ENCODE measurements around the gene HOXD3.

HOXD3 gene

GRCh38 chr2:176189681-176190641 lies 32.9 kb downstream of the HOXD3 start:
- H3K4me3 ChIP-seq (ENCODE audit: low read length), result peak overlapping the region; percentile 71
- TF ChIP-seq, protein P1, sequence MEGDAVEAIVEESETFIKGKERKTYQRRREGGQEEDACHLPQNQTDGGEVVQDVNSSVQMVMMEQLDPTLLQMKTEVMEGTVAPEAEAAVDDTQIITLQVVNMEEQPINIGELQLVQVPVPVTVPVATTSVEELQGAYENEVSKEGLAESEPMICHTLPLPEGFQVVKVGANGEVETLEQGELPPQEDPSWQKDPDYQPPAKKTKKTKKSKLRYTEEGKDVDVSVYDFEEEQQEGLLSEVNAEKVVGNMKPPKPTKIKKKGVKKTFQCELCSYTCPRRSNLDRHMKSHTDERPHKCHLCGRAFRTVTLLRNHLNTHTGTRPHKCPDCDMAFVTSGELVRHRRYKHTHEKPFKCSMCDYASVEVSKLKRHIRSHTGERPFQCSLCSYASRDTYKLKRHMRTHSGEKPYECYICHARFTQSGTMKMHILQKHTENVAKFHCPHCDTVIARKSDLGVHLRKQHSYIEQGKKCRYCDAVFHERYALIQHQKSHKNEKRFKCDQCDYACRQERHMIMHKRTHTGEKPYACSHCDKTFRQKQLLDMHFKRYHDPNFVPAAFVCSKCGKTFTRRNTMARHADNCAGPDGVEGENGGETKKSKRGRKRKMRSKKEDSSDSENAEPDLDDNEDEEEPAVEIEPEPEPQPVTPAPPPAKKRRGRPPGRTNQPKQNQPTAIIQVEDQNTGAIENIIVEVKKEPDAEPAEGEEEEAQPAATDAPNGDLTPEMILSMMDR (conservative IDR thresholded peaks at IDR 0.05; ENCODE audit: low read length), result no peak
- no peak for DNase-seq (ENCODE audit: low read depth)

DNA sequence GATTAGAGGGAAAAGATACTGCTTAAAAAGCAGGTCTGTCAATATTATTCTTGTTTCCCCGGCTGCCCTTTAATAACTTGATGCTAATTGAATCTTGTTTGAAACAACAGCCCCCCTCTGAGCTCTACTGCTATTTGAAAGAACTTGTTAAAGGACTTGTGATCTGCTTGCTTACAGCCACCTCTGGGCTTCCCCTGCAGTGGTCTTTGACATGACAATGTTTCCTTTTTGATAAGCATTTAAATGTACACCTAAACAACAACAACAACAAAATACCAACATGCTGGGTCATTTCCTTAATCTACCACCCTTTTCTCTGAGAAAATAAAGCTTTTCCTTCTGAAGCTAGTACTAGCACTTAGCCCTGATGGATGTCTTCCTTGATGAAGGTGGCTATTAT lies 35.2 kb downstream of the HOXD3 start:
- no peak for DNase-seq (ENCODE audit: low read depth)
- no peak overlapping the region for H3K4me3 ChIP-seq (ENCODE audit: low read length)
- TF ChIP-seq, protein P1 (conservative IDR thresholded peaks at IDR 0.05; ENCODE audit: low read length), result no peak

DNA sequence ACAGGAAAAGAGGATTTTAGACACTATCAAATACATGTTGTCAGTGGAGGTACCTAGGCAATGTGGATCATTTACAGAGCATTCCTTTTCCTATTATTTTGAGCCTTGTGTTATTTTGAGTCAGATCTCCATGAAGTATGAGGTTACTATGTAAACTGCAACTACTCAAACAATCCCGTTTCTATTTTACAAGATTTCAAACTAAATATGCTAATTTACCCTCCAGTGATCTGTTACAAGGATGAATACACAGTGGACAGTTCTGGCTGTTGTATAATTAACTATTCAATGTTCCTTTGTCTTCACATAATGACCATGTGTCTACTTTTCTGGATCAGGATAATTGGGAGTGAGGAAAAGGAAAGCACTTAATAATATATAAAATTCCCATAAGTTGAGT lies 35.9 kb downstream of the HOXD3 start:
- DNase-seq (ENCODE audit: low read depth), result no peak
- TF ChIP-seq, protein P1 (conservative IDR thresholded peaks at IDR 0.05; ENCODE audit: low read length), result no peak
- H3K4me3 ChIP-seq (ENCODE audit: low read length), result no peak overlapping the region

- TF ChIP-seq, protein P1 (conservative IDR thresholded peaks at IDR 0.05; ENCODE audit: low read length), result no peak
- DNase-seq (ENCODE audit: low read depth), result no peak
- no peak overlapping the region for H3K4me3 ChIP-seq (ENCODE audit: low read length)
Measured at GRCh38 chr2:176199902-176200301, 42.8 kb downstream of the HOXD3 start.

DNA sequence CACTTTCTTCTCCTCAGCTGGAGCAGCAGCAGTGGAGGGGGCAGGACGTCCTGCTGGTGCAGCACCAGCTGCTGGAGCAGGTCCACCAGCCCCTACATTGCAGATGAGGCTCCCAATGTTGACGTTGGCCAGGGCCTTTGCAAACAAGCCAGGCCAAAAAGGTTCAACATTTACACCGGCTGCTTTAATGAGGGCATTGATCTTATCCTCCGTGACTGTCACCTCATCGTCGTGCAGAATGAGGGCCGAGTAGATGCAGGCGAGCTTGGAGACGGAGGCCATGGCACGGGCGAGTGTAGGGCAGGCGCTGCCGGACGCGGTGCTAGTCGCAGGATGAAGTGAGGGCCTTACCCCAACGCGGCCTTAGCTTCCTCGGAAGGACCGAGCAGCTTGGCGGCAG lies 43.9 kb downstream of the HOXD3 start:
- H3K4me3 ChIP-seq (ENCODE audit: low read length), result no peak overlapping the region
- no peak for DNase-seq (ENCODE audit: low read depth)
- TF ChIP-seq, protein P1 (conservative IDR thresholded peaks at IDR 0.05; ENCODE audit: low read length), result no peak

- TF ChIP-seq, protein P1 (conservative IDR thresholded peaks at IDR 0.05; ENCODE audit: low read length), result no peak
- no peak overlapping the region for H3K4me3 ChIP-seq (ENCODE audit: low read length)
- no peak for DNase-seq (ENCODE audit: low read depth)
Measured at GRCh38 chr2:176202491-176202890, 45.4 kb downstream of the HOXD3 start.

DNA sequence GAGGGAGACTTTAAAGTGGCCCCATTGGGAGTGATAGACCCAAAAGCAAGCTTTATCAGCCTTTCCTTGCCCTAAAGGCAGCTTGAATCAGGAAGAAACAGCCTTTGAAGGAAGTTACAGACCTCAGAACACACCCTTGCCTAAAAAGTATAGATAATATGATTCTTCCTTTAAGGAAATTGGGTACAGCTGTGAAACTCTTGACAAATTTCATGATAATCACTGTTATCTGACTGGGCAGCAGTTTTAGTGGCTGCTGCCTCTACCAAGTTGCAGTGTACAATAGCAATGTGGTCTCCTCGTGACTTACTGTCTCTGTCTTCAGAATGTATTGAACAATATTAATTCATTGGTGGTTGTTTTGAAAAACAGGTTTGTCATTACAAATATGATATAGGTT lies 48.0 kb downstream of the HOXD3 start:
- DNase-seq (ENCODE audit: low read depth), result no peak
- no peak overlapping the region for H3K4me3 ChIP-seq (ENCODE audit: low read length)
- TF ChIP-seq, protein P1 (conservative IDR thresholded peaks at IDR 0.05; ENCODE audit: low read length), result no peak

All from AG10803 (cell line).